ENCODE measurements around the gene PTGDR2.

Gene PTGDR2

DNA sequence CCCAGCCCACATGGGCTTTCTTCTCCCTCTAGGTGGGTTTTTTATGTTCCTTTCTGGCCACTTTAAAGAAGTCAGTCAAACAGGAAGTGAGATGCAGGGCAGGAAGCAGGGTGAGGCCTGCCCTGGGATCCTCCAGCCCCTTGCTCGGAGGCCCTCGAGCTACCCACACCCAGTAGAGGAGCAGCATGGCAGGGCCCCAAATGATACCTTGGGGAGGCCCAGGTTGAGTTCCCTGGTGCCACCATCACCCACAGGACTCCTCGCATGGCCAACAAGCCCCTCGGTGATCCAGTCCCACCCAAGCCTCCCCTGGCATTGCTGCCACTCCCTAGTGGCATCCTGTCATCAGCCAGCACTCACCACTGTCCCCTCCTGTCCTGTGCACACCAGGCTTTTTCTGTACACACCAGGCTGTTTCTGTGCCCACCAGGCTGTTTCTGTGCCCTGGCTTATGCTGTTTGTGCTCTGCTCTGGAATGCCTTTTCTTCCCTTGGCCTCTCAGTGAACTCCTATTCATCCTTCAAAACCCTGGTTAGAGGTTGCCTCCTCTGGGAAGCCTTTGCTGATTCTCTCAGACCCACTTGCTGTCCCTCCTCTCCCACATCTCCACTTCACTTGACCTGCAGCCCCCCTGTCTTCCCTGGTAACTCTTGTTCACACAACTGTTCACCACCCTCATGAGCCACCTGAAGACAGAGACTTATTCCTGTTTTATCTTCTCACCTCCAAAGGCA lies 3.1 kb upstream of the PTGDR2 start:
- DNase-seq = no peak

DNA sequence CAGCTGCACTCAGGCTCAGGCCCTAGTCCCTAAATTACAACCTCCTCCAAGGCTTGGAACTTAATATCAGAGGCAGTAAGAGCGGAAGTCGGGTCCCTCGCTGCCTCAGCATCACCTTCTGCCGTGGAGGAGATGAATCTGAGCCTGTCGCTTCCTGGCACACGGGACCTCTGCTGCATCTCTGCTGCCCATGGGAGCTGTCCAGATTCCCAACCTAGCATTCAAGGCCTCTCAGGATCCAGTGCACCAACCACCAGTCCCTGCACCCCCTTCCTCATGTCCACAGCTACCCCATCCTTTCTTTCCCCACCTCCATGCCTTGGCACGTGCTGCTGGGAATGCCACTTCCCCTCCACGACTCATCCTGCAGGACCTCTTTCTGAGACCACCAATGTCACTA lies 2.5 kb upstream of the PTGDR2 start:
- no peak for DNase-seq

DNA sequence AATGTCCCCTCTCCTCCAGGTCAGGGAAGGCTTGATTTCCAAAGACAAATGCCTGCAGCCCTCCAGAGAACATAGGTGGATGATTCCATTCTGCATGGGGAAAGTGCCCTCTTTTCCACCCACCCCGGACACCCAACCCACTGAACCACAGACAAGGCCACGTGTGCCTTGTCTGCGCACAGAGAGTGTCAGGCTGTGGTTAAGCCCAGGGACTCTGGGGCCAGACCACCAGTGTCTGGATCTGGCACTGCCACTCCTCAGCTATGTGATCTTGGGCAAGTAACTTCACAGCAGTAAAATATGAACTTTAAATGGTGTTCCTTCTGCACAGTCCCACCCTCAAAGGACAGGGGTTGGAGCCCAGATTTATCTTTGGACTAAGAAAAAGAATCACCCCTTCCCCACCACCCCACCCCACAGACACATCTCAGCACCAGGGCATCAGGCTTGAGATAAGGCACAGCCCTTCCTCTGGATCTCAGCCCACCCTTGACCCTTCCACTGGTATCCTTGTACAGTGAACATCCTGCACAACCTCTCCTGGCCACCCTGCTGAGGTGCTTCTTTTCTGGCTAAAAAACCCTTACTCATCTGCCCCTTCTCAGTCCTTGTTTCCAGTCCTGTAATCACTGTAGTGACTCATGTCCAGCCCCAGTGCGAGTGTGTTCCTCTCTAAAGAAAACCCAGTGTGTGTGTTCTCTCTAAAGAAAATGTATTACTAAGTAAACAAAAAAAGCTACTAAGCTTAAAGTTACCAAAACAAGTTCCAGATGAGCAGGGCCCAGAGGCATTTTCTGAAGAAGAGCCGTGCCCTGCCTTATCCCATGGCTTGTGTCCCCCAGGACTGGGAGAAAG lies 1.9 kb upstream of the PTGDR2 start:
- DNase-seq = no peak

DNA sequence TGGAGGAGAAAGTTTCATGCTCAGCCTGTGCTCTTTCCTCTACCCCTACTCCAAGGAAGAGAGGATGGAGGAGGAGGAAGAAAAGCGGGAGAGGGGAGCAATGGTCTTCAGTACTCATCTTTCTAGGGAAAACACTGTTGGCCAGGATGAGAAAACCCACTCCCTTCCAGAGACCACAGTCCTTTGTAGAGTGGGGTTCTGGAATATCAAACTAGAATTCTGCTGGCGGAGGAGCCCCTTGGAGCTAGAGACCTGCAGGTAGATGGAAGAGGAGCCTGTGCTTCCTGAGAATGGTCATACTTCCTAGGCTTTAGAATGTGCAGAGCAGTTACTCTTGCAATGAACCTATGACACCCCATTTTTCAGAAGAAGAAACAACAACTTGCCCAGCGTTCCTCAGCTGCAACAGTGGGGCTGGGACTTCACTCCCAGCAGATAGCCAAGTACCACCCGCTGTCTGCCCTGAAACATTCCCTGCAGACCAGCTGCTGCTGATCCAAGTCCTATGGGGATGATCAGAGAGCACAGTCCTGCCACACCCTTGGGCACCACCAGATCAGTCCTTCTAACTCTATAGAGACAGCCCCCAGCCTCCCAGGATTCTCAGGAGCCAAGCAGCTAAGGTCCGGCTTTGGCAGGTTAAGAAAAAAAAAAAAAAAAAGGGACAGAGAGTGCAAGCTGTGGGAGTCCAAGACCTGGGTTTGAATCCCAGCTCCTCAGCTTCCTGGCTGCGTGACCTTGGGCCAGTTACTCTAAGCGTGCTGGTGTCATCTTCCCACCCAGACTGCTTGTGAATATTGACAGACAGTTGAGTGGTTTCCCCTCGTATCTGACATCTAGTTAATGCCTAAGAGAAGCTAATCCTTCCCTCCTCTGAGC lies 664 bp downstream of the PTGDR2 start:
- no peak for DNase-seq

DNA sequence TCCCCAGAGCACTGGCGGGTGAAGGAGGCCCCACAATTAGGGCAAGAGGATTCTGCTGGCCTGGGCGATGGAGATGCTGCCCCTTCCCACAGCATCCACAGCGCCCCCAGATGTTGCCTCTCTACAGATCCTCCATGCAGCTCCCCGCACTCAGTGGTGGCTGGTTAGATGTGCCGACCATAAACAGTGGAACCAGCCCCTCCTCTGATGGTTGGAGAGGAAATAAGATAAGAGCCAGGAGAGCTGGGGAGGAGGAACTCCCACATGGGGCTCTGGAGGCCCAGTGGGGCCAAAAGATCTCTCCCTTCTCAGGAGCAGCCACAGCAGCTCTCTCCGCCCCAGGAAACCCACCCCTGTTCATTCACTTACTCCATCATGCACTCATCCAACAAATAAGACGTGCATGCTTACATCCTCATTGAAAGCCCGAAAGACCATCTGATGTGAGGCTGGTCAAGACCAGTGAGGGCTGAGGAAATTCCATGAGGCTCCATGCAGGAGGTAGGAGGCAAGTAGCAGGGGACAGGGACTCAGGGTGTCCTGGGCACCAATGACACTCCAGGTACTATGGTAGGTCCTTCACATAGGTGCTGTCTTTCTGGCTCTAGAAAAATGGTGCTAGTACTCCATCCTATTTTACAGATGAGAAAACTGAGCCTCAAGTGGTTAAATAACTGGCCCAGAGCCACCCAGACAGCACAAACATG lies 1.5 kb downstream of the PTGDR2 start:
- no peak for DNase-seq

DNA sequence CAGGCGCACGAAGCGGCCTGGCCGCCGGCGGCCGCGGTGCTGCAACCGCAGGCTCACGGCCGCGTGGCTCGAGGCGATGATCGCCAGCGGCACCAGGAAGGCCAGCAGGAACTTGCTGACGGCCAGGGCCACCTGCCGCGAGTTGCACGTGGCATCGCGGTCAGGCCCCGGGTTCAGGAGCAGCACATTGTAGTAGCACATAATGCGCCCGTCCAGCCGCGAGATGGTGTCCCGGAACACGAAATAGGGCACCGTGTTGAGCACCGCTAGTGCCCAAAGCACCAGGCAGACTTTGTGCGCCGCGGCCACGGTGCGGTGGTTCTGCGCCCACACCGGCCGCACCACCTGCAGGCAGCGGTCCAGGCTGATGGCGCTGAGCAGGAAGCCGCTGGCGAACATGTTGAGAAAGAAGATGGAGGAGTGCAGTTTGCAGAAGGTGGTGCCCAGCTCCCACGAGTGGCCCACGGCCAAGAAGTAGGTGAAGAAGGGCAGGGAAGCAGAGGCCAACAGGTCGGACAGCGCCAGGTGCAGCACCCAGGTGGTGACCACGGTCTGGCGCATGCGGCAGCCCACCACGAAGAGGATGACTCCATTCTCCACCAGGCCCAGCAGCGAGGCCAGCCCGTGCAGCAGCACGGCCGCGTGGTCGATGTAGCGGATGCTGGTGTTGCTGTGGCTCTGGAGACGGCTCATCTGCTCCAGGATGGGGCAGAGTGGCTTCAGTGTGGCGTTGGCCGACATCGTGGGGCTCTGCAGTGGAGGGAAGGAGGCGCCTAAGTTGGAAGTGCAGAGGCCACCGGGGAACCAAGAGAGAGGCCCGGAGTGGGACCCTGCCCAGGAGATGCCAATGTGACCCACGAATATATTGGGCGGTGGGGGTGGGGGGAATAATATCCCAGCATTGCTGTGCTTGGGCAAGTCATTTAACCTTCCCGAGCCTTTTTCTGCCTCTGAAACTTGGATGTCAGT lies 2.5 kb downstream of the PTGDR2 start:
- DNase-seq = no peak

DNA sequence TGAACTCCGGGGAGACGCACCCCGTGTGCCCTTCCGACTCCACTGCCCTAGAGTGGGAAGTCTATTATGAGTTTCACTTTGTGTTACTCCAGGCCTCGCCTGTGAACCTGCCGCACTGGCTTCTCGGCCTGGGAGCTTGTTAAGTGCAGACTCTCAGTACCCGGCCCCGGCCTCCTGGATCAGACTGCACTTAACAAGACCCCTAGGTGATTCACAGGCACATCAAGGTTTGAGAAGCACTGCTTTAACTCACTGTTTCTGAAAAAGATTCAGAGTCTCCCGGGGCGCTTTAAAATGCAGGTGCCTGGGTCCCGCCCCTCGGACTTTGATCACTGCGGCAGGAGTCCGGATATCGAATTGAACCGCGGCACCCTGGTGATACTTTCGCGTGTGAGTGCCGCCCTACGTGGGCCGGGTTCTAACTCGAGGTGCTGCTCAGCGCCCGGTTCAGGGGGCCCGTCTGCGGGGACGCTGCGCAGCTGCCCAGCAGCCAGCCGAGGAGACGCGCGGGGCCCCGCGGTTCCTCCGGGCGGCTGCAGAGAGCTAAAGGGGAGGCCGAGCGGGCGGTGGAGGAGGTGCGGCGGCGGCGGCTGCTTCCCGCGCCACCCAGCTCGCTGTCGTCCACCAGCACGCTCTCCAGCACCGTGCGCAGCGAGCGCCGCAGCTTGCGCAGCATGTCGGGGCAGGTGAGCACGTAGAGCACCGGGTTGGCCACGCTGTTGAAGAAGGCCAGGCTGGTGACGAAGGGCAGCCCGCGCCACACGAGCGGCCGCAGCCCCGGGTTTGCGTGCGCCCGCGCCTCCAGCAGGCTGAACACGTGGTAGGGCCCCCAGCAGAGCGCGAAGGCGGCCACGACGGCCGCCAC lies 3.4 kb downstream of the PTGDR2 start:
- no peak for DNase-seq

DNA sequence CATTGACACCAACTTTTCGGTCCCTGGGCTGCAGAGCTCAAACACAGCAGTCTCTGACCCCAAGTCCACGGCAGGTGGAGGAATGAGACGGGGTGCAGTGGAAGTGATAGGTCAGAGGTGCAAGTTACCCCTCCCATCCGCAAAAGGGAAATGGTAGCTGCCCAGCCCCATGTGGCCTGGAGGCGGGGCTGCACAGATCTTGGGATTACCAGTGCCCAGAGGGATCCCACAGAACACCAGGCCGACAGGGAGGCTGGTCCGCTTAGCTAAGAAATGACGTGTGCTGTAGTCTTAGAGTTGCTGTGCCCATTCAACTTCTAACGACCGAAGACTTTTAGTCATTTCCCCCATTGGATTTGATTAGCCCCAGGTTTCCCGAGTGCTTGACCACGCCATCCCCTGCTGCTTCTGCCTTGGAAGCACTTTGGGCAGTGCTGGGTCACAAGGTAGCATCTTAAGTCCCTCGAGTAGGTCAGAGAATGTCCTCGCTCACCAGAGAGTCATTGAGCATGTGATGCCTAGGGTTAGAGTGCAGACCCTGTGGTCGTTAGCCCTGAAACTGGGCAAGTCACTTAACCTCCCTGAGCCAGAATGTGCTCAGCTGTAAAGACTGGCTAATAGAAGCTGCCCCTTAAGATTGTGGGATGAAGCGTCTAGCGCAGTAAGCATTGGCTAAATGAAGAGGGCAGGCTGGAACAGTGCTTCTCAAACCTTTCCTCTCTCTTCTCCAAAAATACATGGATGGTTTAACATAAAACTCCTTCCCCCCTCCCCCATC lies 4.2 kb downstream of the PTGDR2 start:
- no peak for DNase-seq

DNA sequence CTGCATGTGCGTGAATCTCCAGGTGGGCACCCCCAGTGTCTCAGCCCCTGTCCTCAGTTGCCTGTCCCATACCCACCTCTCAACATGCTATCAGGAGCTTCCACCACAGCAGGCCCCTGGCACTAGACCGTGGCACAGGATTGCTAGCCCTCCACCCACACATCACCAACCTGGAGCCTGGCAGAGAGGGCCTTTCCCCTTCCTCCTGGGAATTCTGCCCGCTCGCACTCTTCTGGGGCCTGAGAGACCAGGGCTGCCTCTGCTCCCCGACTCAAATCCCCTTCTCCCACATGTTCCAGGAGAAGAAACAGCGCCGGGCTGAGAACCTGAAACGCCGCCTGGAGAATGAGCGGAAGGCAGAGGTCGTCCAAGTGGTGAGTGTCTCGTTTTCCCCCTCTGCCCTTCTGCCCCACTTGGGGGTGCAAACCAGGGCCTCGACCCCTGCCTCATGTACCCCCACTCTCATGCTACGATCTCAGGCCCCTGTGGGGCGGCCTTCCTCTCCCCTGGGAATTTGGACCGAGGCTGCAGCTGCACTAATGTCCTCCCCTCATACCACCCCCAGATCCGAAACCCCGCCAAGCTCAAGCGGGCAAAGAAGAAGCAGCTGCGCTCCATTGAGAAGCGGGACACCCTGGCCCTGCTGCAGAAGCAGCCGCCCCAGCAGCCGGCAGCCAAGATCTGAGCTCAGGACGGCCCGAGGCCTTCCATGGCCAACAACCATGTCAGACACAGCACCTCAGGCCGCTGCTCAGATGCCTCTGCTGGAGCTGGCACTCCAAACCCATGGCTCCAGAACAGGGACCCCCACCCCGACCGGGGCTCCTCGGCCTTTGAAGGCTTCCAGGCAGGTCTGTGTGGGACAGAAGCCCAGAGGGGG lies 5.9 kb downstream of the PTGDR2 start:
- DNase-seq = no peak

DNA sequence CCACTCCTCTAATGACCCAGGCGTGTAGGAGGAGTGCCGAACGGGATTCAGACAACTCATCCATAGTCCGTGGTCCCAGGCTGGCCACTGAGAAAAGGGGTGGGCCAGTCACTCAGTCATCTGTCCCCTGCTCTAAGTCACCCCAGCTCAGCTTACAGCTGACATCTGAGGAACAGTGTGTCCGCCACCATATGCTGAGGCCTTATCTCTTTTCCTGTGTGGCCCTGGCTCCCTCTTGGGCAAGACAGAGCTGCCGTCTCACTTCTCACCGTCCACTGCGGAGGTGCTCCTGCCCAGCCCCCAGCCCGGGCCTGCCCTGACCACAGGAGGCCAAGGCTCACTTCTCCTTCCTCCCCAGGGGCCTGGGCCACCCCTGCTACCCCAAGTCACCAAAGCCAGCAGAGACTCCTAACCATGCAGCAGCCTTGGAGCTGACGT lies 7.0 kb downstream of the PTGDR2 start:
- no peak for DNase-seq

DNA sequence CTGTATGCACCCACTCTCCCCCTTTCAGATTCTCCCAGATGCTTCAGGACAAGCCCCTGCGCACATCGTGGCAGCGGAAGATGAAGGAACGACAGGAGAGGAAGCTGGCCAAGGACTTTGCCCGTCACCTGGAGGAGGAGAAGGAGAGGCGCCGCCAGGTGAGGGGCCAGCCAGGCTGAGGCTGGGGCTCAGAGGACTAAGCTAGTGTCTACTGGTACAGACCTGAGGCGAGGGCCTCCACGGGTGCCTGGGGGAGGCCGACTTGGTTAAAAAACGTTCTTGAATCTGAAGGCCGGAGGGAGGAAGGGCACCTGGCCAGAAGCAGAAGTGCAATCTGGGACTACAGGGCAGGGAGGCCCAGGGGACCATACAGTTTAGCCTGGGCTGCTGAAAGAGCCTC lies 7.9 kb downstream of the PTGDR2 start:
- no peak for DNase-seq

DNA sequence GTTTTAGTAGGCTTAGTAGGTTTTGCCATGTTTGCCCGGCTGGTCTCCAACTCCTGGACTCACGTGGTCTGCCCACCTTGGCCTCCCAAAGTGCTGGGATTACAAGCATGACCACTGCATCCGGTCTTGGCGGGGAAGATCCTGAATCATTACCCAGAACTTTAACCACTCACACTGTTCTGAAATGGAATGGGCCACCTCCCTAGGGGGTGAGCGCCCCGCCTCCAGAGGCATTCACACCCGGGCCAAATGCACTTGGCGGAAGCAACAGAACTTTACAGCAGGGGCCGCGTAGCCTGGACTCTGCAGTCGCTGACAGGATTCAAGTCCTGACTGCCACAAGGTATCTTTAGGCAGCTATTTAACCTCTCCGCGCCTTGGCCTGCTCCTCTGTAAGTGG lies 8.5 kb downstream of the PTGDR2 start:
- no peak for DNase-seq

DNA sequence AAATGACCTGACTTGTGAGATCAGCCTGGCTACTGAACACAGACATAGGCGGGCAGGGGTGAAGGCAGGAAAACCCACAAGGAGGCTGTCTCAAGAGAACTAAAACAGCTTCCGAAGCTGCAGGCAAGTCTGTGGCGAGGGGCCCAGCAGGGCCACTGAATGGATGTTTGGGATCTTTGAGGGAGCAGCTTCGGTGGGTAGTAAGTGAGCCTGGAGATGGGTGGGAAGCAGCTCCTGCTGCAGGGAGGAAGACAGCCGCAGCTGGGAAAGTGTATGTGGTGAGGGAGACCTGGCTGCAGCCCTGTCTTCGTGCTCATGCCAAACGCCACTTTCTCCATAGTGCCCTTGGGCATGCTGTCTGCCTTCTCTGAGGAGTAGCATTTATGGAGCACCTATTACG lies 10.4 kb downstream of the PTGDR2 start:
- no peak for DNase-seq

DNA sequence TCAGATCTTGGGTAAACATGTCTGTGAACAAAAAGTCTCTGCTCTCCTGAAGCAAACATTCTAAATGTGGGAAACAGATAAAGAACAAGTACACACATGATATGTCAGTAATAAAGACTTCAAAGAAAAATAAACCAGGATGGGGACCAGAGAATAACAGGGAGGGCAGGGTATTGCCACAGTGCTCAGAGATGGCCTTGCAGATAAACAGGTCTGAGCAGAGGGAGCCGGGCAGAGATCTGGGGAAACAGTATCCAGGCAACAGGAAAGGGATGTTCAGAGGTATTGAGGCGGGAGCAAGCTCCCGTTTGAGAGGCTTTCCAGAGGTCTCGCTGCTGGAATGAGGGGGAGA lies 10.9 kb downstream of the PTGDR2 start:
- no peak for DNase-seq

DNA sequence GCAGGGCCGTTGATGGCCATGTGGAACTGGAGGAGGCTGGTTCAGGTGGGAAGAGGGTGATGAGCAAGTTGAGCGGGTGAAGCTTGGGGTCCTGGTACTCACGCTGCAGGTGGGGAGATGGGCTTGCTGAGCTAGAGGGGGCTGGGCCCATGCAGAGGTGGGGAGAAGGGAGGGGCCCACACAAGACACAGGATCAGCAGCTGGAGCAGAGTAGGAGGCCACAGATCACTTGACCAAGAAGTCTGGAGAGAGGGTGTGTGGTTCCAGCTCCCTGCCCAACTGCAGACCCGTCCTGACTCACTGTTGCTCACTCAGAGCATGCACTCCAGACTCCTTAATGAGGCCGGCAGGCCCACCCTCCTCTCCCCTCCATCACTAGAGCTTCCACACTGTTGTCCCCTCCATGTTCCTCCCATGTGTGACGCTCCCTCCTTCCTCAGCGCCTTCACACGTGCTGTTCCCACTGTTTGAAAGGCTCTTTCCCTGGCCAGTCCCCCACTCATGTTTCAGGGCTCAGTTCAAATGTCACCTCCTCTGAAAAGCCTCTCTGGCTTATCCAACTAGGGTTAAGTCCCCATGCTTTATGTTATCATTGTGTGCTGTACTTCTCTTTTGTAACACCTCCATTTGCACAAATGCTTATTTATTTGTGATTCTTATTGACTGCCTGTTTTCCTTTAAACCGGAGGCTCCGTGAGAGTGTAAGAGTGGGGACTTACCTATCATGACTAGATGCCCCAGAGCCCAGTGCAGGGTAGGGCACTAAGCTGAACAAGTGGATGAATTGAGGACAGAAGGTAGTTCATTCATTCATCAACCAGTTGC lies 11.5 kb downstream of the PTGDR2 start:
- DNase-seq = no peak

DNA sequence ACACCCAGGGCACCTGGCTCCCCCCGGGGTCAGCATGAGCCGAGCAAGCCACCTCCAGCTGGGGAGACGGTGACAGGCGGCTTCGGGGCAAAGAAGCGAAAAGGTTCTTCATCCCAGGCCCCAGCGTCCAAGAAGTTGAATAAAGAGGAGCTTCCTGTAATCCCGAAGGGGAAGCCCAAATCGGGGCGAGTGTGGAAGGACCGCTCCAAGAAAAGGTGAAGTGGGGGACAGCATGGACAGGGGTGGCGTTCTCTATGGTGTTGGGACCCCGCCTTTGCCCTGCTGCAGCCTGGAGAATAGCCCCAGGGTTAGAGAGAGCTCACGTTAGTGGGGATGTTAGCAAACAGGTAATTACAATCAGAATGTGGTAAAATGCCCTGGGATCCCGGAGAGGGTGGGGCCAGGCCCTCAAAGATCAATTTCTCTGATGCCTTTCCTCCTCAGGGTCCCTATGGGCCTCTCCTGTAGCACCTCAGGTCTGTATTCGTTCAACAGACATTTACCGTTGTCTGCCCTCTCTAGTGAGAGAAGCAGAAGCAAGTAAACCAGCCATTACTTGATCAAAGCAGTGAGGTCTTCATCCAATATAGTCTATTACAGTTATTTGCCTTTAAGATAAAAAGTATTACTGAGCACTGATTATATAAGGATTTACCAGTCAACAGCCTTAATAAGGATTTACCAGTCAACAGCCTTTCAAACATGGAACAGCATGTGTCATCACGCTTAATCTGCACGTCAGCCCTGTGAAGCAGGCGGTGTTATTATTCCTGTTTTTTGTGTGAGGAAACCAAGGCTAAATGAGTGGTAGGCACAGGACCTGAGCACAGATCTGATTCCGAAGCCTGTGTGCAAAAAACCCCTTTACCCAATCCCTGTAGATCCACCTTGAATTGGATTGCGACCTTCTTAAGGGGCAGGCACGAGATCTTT lies 12.8 kb downstream of the PTGDR2 start:
- DNase-seq = no peak
